ENCODE data around the gene RHOG. TPM values are rescaled to one million over a fixed set of nuclear protein-coding genes. Genes with fewer than 3 reads are reported as not detected.
"Not testable (repeated sequence)": the region's sequence is repeated elsewhere in the genome, so short reads cannot be mapped to it uniquely, and the experiment has no call there.

RHOG gene
- polyA plus RNA-seq, 1 donor = 19.4 TPM

DNA sequence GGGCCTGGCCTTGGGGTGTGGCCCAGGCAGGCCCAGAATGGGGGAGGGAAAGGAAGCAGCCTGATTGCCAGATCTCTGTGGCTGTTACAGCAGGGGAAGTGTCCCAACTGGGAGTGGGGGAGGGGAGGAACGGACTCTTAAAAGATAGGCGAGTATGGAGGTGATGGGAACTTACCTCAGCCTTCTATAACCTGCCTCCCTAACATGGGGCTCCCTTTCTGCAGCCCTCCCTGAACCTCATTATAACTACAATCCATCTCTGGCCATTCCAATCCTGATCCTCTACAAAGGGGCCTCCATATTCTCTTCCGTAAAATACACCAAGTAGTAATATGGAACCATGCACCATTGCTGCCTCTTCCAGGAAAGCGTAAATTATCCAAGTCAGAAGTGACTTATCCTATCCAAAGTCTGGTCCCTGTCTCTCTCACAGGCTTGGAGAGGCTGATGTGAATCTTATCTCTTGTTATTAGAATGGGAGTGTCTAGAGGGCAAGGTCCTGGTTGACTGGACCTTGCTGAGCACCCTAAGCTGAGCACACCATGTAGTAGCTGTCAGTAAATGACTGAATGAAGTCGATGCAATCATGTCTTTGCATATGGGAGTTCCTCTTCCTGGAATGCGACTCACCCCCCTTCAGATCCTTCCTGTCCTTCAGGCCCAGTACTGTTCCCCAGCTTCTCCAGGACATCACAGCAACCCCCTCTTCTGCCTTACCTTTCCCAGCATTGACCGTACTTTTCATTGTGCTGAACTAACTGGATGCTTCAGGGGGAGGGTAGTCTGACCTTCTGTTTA is 5.9 kb downstream of the RHOG start:
- DNase-seq = no peak

GRCh38 chr11:3834349-3834663 is 6.5 kb downstream of the RHOG start:
- DNase-seq = no peak

DNA sequence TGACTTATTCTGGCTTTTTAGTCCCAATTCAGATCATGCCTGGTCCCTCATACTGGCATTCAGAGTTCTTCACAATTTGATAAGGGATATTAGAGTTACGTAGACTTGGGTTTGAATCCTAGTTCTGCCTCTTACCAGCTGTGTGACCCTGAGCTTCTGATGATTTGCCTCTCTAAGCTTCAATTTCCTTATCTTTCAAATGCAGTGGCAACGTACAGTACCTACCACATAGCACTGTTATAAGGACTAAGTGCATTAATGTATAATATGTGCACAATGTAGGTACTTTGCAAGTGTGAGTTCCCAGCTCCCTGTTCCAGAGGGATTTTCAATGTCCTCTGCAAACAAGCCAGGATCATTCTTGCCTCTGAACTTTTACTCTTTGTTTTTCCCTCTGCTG is 7.3 kb downstream of the RHOG start:
- DNase-seq = no peak

- no peak for DNase-seq
Observed at GRCh38 chr11:3832816-3833215, 7.9 kb downstream of the RHOG start.

- no peak for DNase-seq
Observed at GRCh38 chr11:3831378-3832239, 9.2 kb downstream of the RHOG start.

DNA sequence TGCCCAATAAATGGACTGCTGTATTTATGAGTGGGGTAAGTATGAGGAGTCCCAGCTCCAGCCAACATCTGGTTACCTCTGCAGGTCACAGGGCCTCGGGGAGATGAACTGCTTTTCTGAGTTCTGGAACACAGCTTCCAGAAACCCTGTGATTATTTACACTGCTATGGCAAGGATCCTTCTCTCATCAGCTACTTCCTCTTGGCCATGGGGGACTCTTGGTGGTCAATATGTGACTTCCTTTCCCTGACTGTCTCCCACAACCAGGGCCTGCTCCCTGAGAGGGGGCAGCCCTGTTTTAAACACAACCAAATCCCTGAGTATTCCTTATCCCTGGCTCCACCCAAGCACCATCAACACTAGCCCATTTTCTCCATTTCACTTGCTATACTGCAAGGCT is 10.0 kb downstream of the RHOG start:
- no peak for DNase-seq

GRCh38 chr11:3830088-3830487 is 10.7 kb downstream of the RHOG start:
- DNase-seq = no peak

GRCh38 chr11:3827434-3828186 is 13.1 kb downstream of the RHOG start:
- no peak for DNase-seq

GRCh38 chr11:3826721-3827120 is 14.0 kb downstream of the RHOG start:
- DNase-seq = no peak

- DNase-seq = no peak
Observed at GRCh38 chr11:3825473-3826154, 15.1 kb downstream of the RHOG start.

DNA sequence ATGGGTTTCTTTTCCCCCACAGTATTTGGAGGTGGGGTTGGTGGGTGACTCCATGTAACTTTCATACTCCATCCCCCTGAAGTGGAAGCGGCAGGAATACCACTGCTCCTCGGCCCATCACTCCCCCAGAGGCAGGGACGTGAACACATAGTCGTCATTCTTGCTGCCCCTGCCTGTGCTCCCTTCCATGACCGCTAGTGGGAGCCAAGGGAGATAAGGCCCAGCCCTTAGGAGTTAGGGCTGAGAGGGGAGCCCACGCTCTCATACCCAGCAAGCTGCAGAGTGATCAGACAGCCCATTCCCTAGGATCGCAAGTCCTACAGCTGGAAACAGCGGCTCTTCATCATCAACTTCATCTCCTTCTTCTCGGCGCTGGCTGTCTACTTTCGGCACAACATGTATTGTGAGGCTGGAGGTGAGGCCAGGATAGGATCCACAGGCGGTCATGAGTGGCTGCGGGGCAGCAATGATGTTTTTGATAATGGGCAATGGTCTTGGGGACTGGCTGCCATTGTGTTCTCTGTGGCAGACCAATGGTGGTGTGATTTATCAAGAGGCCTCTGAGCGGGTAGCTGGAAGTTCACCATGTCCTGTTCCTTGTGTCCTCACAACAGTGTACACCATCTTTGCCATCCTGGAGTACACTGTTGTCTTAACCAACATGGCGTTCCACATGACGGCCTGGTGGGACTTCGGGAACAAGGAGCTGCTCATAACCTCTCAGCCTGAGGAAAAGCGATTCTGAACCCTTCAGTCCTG is 15.9 kb downstream of the RHOG start:
- DNase-seq = no peak

GRCh38 chr11:3823762-3824506 is 16.8 kb downstream of the RHOG start:
- no peak for DNase-seq

GRCh38 chr11:3823303-3823702 is 17.5 kb downstream of the RHOG start:
- DNase-seq = no peak

- DNase-seq = no peak
Observed at GRCh38 chr11:3822312-3822711, 18.4 kb downstream of the RHOG start.

DNA sequence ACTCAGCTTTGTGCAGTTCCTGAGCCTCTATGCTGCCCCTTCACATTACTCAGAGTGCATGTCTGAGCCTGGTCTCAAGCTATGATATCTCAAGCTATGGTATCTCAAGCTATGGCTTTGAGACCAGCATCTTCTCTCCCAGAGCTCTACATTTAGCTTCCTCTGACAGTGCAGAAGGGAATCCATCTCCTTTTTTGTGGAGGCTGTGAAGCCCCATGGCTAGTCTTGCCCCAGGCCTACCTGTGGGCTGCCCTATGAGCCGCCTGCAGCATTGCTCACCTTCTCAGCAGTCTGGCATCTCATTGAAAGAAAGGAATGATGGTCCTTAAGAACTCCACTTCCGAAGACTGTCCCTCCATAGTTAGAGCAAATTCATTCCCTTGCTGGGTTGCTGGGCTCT is 19.8 kb downstream of the RHOG start:
- no peak for DNase-seq

GRCh38 chr11:3817181-3817800 is 23.5 kb downstream of the RHOG start:
- no peak for DNase-seq

- DNase-seq = no peak
Observed at GRCh38 chr11:3816673-3817072, 24.1 kb downstream of the RHOG start.

GRCh38 chr11:3815845-3816244 is 24.9 kb downstream of the RHOG start:
- no peak for DNase-seq

DNA sequence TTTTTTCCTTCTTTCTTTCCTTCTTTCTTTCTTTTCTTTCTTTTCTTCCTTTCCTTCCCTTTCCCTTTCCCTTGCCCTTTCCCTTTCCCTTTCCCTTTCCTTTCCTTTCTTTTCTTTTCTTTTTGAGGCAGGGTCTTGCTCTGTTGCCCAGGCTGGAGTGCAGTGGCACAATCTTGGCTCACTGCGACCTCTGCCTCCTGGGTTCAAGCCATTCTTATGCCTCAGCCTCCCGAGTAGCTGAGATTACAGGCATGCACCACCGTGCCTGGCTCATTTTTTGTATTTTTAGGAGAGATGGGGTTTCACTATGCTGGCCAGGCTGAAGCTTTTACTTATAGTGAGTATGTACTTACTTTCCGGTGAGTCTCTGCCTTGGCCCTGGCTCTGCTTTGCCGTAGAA is 25.9 kb downstream of the RHOG start:
- not testable (repeated sequence) for DNase-seq

DNA sequence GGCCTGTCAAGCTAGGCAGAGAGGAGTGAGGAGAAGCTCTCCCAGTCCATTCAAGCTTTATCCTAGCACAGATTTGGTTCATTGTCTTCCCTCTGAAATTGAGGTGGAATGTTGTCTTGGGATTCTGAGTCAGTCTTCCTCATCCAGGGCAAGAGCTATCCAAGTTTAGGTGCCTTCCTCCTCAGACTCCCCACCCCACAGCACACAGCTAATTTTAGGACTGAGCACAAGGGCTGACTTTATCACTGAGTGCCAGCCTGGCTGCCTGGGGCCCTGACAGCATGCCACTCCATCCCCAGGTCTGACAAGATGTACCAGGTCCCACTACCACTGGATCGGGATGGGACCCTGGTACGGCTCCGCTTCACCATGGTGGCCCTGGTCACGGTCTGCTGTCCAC is 29.8 kb downstream of the RHOG start:
- DNase-seq = no peak

All from left kidney (tissue), 2 donors.